ENCODE measurements around the gene LYSMD1.

Gene LYSMD1

DNA sequence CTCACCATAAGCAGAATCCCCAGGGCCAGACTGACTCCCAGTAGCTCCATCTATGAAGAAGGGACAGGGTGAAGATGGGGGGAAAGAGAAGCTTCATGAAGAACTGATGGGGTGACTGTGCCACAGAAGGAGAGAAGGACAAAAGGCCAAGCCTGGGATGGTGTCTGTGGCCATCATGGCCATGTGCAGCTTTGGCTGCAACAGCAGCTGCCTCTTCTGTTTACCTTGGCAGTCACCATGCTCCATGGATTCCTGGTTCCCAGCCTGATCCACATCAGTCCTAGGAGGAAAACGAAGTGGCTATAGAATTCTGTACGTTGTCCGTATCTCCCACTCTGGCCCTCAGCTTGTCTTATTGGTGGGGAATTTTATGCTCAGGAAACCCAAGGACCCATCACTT lies 31.3 kb downstream of the LYSMD1 start:
- no peak for TF ChIP-seq ZNF70 (CRISPR knock-in tag; IDR thresholded peaks at IDR 0.05)
- no peak for TF ChIP-seq ZFP30 (CRISPR knock-in tag; IDR thresholded peaks at IDR 0.05)
- TF ChIP-seq, protein P1, sequence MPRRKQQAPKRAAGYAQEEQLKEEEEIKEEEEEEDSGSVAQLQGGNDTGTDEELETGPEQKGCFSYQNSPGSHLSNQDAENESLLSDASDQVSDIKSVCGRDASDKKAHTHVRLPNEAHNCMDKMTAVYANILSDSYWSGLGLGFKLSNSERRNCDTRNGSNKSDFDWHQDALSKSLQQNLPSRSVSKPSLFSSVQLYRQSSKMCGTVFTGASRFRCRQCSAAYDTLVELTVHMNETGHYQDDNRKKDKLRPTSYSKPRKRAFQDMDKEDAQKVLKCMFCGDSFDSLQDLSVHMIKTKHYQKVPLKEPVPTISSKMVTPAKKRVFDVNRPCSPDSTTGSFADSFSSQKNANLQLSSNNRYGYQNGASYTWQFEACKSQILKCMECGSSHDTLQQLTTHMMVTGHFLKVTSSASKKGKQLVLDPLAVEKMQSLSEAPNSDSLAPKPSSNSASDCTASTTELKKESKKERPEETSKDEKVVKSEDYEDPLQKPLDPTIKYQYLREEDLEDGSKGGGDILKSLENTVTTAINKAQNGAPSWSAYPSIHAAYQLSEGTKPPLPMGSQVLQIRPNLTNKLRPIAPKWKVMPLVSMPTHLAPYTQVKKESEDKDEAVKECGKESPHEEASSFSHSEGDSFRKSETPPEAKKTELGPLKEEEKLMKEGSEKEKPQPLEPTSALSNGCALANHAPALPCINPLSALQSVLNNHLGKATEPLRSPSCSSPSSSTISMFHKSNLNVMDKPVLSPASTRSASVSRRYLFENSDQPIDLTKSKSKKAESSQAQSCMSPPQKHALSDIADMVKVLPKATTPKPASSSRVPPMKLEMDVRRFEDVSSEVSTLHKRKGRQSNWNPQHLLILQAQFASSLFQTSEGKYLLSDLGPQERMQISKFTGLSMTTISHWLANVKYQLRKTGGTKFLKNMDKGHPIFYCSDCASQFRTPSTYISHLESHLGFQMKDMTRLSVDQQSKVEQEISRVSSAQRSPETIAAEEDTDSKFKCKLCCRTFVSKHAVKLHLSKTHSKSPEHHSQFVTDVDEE (CRISPR knock-in tag; IDR thresholded peaks at IDR 0.05): no peak
- no peak for TF ChIP-seq ZNF565 (CRISPR knock-in tag; conservative IDR thresholded peaks at IDR 0.05; ENCODE audit: low read depth)
- TF ChIP-seq TOX (CRISPR knock-in tag; IDR thresholded peaks at IDR 0.05; ENCODE audit: borderline replicate concordance): no peak
- no peak for TF ChIP-seq RARB (CRISPR knock-in tag; IDR thresholded peaks at IDR 0.05)
- TF ChIP-seq, protein P2, sequence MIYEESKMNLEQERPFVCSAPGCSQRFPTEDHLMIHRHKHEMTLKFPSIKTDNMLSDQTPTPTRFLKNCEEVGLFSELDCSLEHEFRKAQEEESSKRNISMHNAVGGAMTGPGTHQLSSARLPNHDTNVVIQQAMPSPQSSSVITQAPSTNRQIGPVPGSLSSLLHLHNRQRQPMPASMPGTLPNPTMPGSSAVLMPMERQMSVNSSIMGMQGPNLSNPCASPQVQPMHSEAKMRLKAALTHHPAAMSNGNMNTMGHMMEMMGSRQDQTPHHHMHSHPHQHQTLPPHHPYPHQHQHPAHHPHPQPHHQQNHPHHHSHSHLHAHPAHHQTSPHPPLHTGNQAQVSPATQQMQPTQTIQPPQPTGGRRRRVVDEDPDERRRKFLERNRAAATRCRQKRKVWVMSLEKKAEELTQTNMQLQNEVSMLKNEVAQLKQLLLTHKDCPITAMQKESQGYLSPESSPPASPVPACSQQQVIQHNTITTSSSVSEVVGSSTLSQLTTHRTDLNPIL (CRISPR knock-in tag; IDR thresholded peaks at IDR 0.05; ENCODE audit: low read depth): no peak
- no peak for TF ChIP-seq PPARA (CRISPR knock-in tag; IDR thresholded peaks at IDR 0.05; ENCODE audit: borderline replicate concordance)
- TF ChIP-seq TCF4 (CRISPR knock-in tag; IDR thresholded peaks at IDR 0.05; ENCODE audit: borderline replicate concordance): no peak
- no peak for TF ChIP-seq GLIS3 (CRISPR knock-in tag; IDR thresholded peaks at IDR 0.05)
- no peak for TF ChIP-seq ZFP3 (CRISPR knock-in tag; IDR thresholded peaks at IDR 0.05)
- no peak for TF ChIP-seq BACH2 (CRISPR knock-in tag; IDR thresholded peaks at IDR 0.05; ENCODE audit: borderline replicate concordance)
- no peak for TF ChIP-seq SNAI2 (CRISPR knock-in tag; IDR thresholded peaks at IDR 0.05)
- TF ChIP-seq ZC3H10 (CRISPR knock-in tag; IDR thresholded peaks at IDR 0.05): no peak
- no peak for TF ChIP-seq ESRRG (CRISPR knock-in tag; IDR thresholded peaks at IDR 0.05)
- no peak for TF ChIP-seq OSR1 (CRISPR knock-in tag; IDR thresholded peaks at IDR 0.05)
- TF ChIP-seq, protein P3, sequence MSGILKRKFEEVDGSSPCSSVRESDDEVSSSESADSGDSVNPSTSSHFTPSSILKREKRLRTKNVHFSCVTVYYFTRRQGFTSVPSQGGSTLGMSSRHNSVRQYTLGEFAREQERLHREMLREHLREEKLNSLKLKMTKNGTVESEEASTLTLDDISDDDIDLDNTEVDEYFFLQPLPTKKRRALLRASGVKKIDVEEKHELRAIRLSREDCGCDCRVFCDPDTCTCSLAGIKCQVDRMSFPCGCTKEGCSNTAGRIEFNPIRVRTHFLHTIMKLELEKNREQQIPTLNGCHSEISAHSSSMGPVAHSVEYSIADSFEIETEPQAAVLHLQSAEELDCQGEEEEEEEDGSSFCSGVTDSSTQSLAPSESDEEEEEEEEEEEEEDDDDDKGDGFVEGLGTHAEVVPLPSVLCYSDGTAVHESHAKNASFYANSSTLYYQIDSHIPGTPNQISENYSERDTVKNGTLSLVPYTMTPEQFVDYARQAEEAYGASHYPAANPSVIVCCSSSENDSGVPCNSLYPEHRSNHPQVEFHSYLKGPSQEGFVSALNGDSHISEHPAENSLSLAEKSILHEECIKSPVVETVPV (CRISPR knock-in tag; IDR thresholded peaks at IDR 0.05): no peak

DNA sequence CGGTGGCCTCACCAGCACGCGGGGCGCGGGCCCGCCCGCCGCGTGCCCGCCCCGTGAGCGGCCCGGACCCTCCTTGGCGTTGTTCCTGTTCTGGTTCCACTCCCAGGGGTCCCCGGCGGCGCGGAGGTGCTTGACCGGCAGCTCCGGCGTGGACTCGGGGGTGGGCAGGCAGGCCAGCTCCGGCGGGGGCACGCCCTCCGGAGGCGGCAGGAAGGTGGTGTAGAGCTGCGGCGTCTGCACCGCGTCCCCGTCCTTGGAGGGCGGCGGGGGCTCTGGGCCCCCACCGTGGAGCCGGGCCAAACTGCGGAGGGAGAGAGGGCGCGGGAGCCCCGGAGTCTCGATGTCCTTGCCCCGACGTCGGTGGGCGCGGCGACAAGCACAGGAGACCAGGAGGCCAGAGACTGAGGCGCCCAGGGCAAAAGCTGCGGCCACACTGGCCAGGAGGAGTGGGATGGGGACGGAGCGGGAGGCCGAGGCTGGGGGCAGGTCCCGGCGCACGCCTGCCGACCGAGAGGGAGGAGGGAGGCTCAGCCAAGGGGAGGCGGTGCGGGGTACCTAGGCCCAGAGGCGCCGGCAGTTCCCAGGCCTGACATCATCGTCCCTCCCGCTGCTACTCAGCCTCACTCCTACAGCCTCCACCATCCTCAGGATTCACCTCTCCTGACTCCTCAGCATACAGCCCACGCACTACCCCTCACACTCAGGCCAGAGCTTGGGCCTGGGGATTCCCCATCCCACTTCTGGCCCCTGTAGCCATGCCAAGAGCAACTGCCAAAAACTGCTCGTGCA lies 32.5 kb downstream of the LYSMD1 start:
- ATAC-seq: no peak

More for the DNA sequence above, 31.3 kb downstream of the LYSMD1 start:
- no peak for ATAC-seq

More for the DNA sequence above, 32.5 kb downstream of the LYSMD1 start:
- no peak for TF ChIP-seq ZC3H10 (CRISPR knock-in tag; IDR thresholded peaks at IDR 0.05)
- TF ChIP-seq, protein P4, sequence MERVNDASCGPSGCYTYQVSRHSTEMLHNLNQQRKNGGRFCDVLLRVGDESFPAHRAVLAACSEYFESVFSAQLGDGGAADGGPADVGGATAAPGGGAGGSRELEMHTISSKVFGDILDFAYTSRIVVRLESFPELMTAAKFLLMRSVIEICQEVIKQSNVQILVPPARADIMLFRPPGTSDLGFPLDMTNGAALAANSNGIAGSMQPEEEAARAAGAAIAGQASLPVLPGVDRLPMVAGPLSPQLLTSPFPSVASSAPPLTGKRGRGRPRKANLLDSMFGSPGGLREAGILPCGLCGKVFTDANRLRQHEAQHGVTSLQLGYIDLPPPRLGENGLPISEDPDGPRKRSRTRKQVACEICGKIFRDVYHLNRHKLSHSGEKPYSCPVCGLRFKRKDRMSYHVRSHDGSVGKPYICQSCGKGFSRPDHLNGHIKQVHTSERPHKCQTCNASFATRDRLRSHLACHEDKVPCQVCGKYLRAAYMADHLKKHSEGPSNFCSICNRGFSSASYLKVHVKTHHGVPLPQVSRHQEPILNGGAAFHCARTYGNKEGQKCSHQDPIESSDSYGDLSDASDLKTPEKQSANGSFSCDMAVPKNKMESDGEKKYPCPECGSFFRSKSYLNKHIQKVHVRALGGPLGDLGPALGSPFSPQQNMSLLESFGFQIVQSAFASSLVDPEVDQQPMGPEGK (CRISPR knock-in tag; IDR thresholded peaks at IDR 0.05; ENCODE audit: borderline replicate concordance): no peak
- no peak for TF ChIP-seq ZNF565 (CRISPR knock-in tag; conservative IDR thresholded peaks at IDR 0.05; ENCODE audit: low read depth)
- TF ChIP-seq ARNTL (CRISPR knock-in tag; IDR thresholded peaks at IDR 0.05; ENCODE audit: borderline replicate concordance, low read depth): no peak
- no peak for TF ChIP-seq ZFP3 (CRISPR knock-in tag; IDR thresholded peaks at IDR 0.05)
- TF ChIP-seq, protein P5, sequence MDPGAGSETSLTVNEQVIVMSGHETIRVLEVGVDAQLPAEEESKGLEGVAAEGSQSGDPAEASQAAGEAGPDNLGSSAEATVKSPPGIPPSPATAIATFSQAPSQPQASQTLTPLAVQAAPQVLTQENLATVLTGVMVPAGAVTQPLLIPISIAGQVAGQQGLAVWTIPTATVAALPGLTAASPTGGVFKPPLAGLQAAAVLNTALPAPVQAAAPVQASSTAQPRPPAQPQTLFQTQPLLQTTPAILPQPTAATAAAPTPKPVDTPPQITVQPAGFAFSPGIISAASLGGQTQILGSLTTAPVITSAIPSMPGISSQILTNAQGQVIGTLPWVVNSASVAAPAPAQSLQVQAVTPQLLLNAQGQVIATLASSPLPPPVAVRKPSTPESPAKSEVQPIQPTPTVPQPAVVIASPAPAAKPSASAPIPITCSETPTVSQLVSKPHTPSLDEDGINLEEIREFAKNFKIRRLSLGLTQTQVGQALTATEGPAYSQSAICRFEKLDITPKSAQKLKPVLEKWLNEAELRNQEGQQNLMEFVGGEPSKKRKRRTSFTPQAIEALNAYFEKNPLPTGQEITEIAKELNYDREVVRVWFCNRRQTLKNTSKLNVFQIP (CRISPR knock-in tag; IDR thresholded peaks at IDR 0.05; ENCODE audit: borderline replicate concordance, low read depth): no peak
- TF ChIP-seq, protein P3 (CRISPR knock-in tag; IDR thresholded peaks at IDR 0.05): no peak
- TF ChIP-seq SNAI2 (CRISPR knock-in tag; IDR thresholded peaks at IDR 0.05): no peak
- TF ChIP-seq, protein P2 (CRISPR knock-in tag; IDR thresholded peaks at IDR 0.05; ENCODE audit: low read depth): no peak
- TF ChIP-seq, protein P1 (CRISPR knock-in tag; IDR thresholded peaks at IDR 0.05): no peak
- no peak for TF ChIP-seq TOX (CRISPR knock-in tag; IDR thresholded peaks at IDR 0.05; ENCODE audit: borderline replicate concordance)
- no peak for TF ChIP-seq PPARA (CRISPR knock-in tag; IDR thresholded peaks at IDR 0.05; ENCODE audit: borderline replicate concordance)
- no peak for TF ChIP-seq CSDC2 (CRISPR knock-in tag; IDR thresholded peaks at IDR 0.05)
- no peak for TF ChIP-seq TCF4 (CRISPR knock-in tag; IDR thresholded peaks at IDR 0.05; ENCODE audit: borderline replicate concordance)

Measured in SK-N-SH treated with all-trans-retinoic acid at 6 μM for 48 hours (cell line).